H9 (cell line): Measurements from ENCODE around the gene ENOPH1. TPM values are rescaled to one million over a fixed set of nuclear protein-coding genes. Genes with fewer than 3 reads are reported as not detected.

ENCODE experiments used
- DNase-seq: peaks from one replicate; pipeline ENCODE4 v3.0.0-alpha.2; 2017
- H2AFZ ChIP-seq: one replicate; pipeline ENCODE4 v1.6.1; 2013; ENCODE audit warnings: mild to moderate bottlenecking, low read length, control low read depth, moderate library complexity
- H2AK5ac ChIP-seq: 2 replicates; pipeline ENCODE4 v1.6.1; 2013; ENCODE audit warnings: low read length, control low read depth, mixed read lengths; ENCODE audit not compliant: insufficient read length
- H2BK120ac ChIP-seq: one replicate; pipeline ENCODE4 v1.6.1; 2013; ENCODE audit warnings: low read depth, mild to moderate bottlenecking, low read length, control low read depth, inconsistent platforms; ENCODE audit not compliant: poor library complexity, severe bottlenecking
- H2BK12ac ChIP-seq: 2 replicates; pipeline ENCODE4 v1.6.1; 2013; ENCODE audit warnings: low read length, control low read depth, mixed read lengths, low read depth; ENCODE audit not compliant: insufficient read length
- H2BK15ac ChIP-seq: 2 replicates; pipeline ENCODE4 v1.6.1; 2013; ENCODE audit warnings: low read depth, low read length, control low read depth
- H2BK20ac ChIP-seq: one replicate; pipeline ENCODE4 v1.6.1; 2013; ENCODE audit warnings: low read depth, mild to moderate bottlenecking, low read length, control low read depth, inconsistent platforms; ENCODE audit not compliant: poor library complexity, severe bottlenecking
- H2BK5ac ChIP-seq: 2 replicates; pipeline ENCODE4 v1.6.1; 2013; ENCODE audit warnings: low read length, control low read depth, mixed read lengths; ENCODE audit not compliant: insufficient read length
- H3K14ac ChIP-seq: 2 replicates; pipeline ENCODE4 v1.6.1; 2013; ENCODE audit warnings: low read length, control low read depth; ENCODE audit not compliant: insufficient read depth
- H3K18ac ChIP-seq: 2 replicates; pipeline ENCODE4 v1.6.1; 2013; ENCODE audit warnings: low read depth, mild to moderate bottlenecking, mixed read lengths, low read length, control low read depth; ENCODE audit not compliant: insufficient read length
- H3K23ac ChIP-seq: 2 replicates; pipeline ENCODE4 v1.6.1; 2013; ENCODE audit warnings: low read length, control low read depth, mixed read lengths, low read depth; ENCODE audit not compliant: insufficient read length
- H3K23me2 ChIP-seq: 2 replicates; pipeline ENCODE4 v1.6.1; 2013; ENCODE audit warnings: low read depth, mild to moderate bottlenecking, mixed read lengths, low read length, control low read depth; ENCODE audit not compliant: insufficient read length, poor library complexity, severe bottlenecking
- H3K27ac ChIP-seq: 2 replicates; pipeline ENCODE4 v1.5.1; 2013; ENCODE audit warnings: low read length, control low read depth, mixed read lengths, low read depth; ENCODE audit not compliant: insufficient read length
- H3K27me3 ChIP-seq: 2 replicates; pipeline ENCODE4 v1.6.1; 2013; ENCODE audit warnings: low read length, control low read depth, inconsistent platforms; ENCODE audit not compliant: insufficient read depth
- H3K4ac ChIP-seq: 2 replicates; pipeline ENCODE4 v1.6.1; 2013; ENCODE audit warnings: low read depth, mild to moderate bottlenecking, control low read depth, inconsistent platforms, low read length, moderate library complexity
- H3K4me1 ChIP-seq: 2 replicates; pipeline ENCODE4 v1.6.1; 2013; ENCODE audit warnings: low read length, control low read depth, inconsistent platforms; ENCODE audit not compliant: insufficient read depth
- H3K4me2 ChIP-seq: 2 replicates; pipeline ENCODE4 v1.6.1; 2013; ENCODE audit warnings: low read length, control low read depth, mixed read lengths; ENCODE audit not compliant: insufficient read length, insufficient read depth
- H3K56ac ChIP-seq: 2 replicates; pipeline ENCODE4 v1.6.1; 2013; ENCODE audit warnings: low read depth, mild to moderate bottlenecking, mixed read lengths, low read length, control low read depth; ENCODE audit not compliant: insufficient read length
- H3K79me1 ChIP-seq: 2 replicates; pipeline ENCODE4 v1.6.1; 2013; ENCODE audit warnings: low read depth, mild to moderate bottlenecking, moderate library complexity, low read length, control low read depth, inconsistent platforms; ENCODE audit not compliant: insufficient read depth, poor library complexity, severe bottlenecking
- H3K79me2 ChIP-seq: 2 replicates; pipeline ENCODE4 v1.6.1; 2013; ENCODE audit warnings: low read length, control low read depth, inconsistent platforms; ENCODE audit not compliant: insufficient read depth
- H3K9ac ChIP-seq: 2 replicates; pipeline ENCODE4 v1.6.1; 2013; ENCODE audit warnings: low read length, control low read depth, mixed read lengths; ENCODE audit not compliant: insufficient read length; ENCODE audit errors: extremely low read depth
- H3K9me3 ChIP-seq: one replicate; pipeline ENCODE4 v1.6.1; 2013; ENCODE audit warnings: low read depth, low read length, inconsistent platforms; ENCODE audit not compliant: control insufficient read depth
- H3T11ph ChIP-seq: one replicate; pipeline ENCODE4 v1.6.1; 2013; ENCODE audit warnings: mild to moderate bottlenecking, low read length, control low read depth, inconsistent platforms
- H4K20me1 ChIP-seq: one replicate; pipeline ENCODE4 v1.6.1; 2013; ENCODE audit not compliant: control insufficient read depth, insufficient read length, insufficient read depth
- H4K5ac ChIP-seq: 2 replicates; pipeline ENCODE4 v1.6.1; 2013; ENCODE audit warnings: low read depth, mild to moderate bottlenecking, mixed read lengths, low read length, control low read depth; ENCODE audit not compliant: insufficient read length
- H4K8ac ChIP-seq: replicated peaks from 2 replicates; pipeline ENCODE4 v1.6.1; 2013; ENCODE audit warnings: low read length, control low read depth, mixed read lengths, low read depth; ENCODE audit not compliant: insufficient read length
- H4K91ac ChIP-seq: 2 replicates; pipeline ENCODE4 v1.6.1; 2013; ENCODE audit warnings: low read depth, mild to moderate bottlenecking, moderate library complexity, mixed read lengths, low read length, control low read depth; ENCODE audit not compliant: insufficient read length
- H3K27ac Mint-ChIP-seq, 3 experiments: 2 replicates in 2 of 3; 3 replicates in 1 of 3; pipeline ENCODE4 v1.8.0; 2020 to 2021; ENCODE audit warnings: mixed read lengths in 3 of 3, mild to moderate bottlenecking in 1 of 3, moderate library complexity in 1 of 3
- H3K27me3 Mint-ChIP-seq: 2 replicates; pipeline ENCODE4 v1.8.0; 2021; ENCODE audit warnings: low read depth, mild to moderate bottlenecking, moderate library complexity, mixed read lengths
- H3K36me3 Mint-ChIP-seq, 3 experiments: 2 replicates in 2 of 3; 3 replicates in 1 of 3; pipeline ENCODE4 v1.8.0; 2020 to 2021; ENCODE audit warnings: low read depth in 3 of 3, mixed read lengths in 3 of 3; ENCODE audit not compliant: insufficient read depth in 1 of 3
- H3K4me1 Mint-ChIP-seq, 2 experiments: 2 replicates each; pipeline ENCODE4 v1.8.0; 2020; ENCODE audit warnings: mixed read lengths in 2 of 2
- H3K4me3 Mint-ChIP-seq, 2 experiments: 2 replicates in 1 of 2; 3 replicates in 1 of 2; pipeline ENCODE4 v1.8.0; 2020 to 2021; ENCODE audit warnings: mild to moderate bottlenecking in 2 of 2, mixed read lengths in 2 of 2, moderate library complexity in 1 of 2
- H3K9me3 Mint-ChIP-seq, 2 experiments: 2 replicates in 1 of 2; 3 replicates in 1 of 2; pipeline ENCODE4 v1.8.0; 2020; ENCODE audit warnings: mild to moderate bottlenecking in 2 of 2, mixed read lengths in 2 of 2, moderate library complexity in 1 of 2
- CTCF ChIP-seq: fragments of 200-600 bp; sonication (generic); conservative IDR thresholded peaks from 3 replicates; pipeline ENCODE4 v1.8.0; 2021; ENCODE audit warnings: antibody characterized with exemption, mild to moderate bottlenecking
- WGBS: extraction: QIAGEN DNeasy Blood & Tissue Kit; methylation state at CpG from one replicate; pipeline ENCODE4 v1.1.7; 2013; ENCODE audit warnings: missing lambda C conversion rate, low lambda C conversion rate, mixed read lengths; ENCODE audit not compliant: insufficient read length; ENCODE audit errors: extremely low coverage; 5-methylcytosine and 5-hydroxymethylcytosine counted together
- total RNA-seq: library from RNA; stranded (reverse); gene quantifications from 2 replicates; pipeline ENCODE4 v1.2.1, GENCODE V29; 2021

ENOPH1 gene
- total RNA-seq, 1 experiment from 2014 or later: 62.4 TPM

GRCh38 chr4:82422616-82423015 is 7.8 kb upstream of the ENOPH1 start:
- no peak overlapping the region for H3K4me2 ChIP-seq
- H4K5ac ChIP-seq: no peak overlapping the region
- no peak overlapping the region for H3T11ph ChIP-seq
- no peak for DNase-seq
- H2BK15ac ChIP-seq: no peak overlapping the region
- peaks cover under 1% of the 10 kb centered on the region for H3K23me2 ChIP-seq
- no peak overlapping the region for H2BK120ac ChIP-seq
- H4K20me1 ChIP-seq: no peaks in the 10 kb centered on the region
- no peaks in the 10 kb centered on the region for H3K79me1 ChIP-seq
- H3K36me3 Mint-ChIP-seq: peaks cover 40 to 48% (median 41%) of the 10 kb centered on the region in 3 experiments
- no peak overlapping the region for H2BK20ac ChIP-seq
- no peak overlapping the region for H3K4me3 Mint-ChIP-seq
- no peak overlapping the region for H3K23ac ChIP-seq
- no peak overlapping the region for H3K14ac ChIP-seq
- H3K27me3 Mint-ChIP-seq: no peaks in the 10 kb centered on the region; the same call in 1 of the 2 replicates
- H2AK5ac ChIP-seq: no peak overlapping the region
- no peak overlapping the region for H2BK5ac ChIP-seq
- no CpG with 5 or more reads among the region's 5 CpGs for WGBS
- peak overlapping the region in 1 of 3 experiments; percentile 84; a peak in 1 of 7 replicates for H3K27ac Mint-ChIP-seq
- H2BK12ac ChIP-seq: no peak overlapping the region
- no peak overlapping the region for H4K8ac ChIP-seq
- no peaks in the 10 kb centered on the region for H3K4me1 ChIP-seq
- H3K56ac ChIP-seq: no peak overlapping the region
- H3K4me1 Mint-ChIP-seq: peaks cover 14 to 15% of the 10 kb centered on the region in 2 experiments
- no peak overlapping the region for H4K91ac ChIP-seq
- no peaks in the 10 kb centered on the region for H3K9me3 ChIP-seq
- no peaks in the 10 kb centered on the region for H3K27me3 ChIP-seq
- H3K79me2 ChIP-seq: peaks cover 8% of the 10 kb centered on the region; the same call in 1 of the 2 replicates
- H3K27ac ChIP-seq: no peak overlapping the region
- no peaks in the 10 kb centered on the region for H3K9me3 Mint-ChIP-seq
- no peak for TF ChIP-seq CTCF
- H3K18ac ChIP-seq: no peak overlapping the region
- H2AFZ ChIP-seq: no peak overlapping the region
- H3K9ac ChIP-seq: no peak overlapping the region
- H3K4ac ChIP-seq: no peak overlapping the region
